Naive thymus-derived CD4-positive, alpha-beta T cell (primary cell): ENCODE results near the gene TMTC2. TPM values are rescaled to one million over a fixed set of nuclear protein-coding genes. Genes with fewer than 3 reads are reported as not detected.

Experiments
- ATAC-seq: fragments of 150-1000 bp; cut with Tn5 transposase; 2 replicates; pipeline ENCODE4 v1.10.0; 2021; ENCODE audit warnings: mild to moderate bottlenecking, moderate library complexity
- CTCF ChIA-PET: fragments of 350-600 bp; sonication (Branson Sonifier 250); formaldehyde crosslinking; loops from one replicate; lab custom pipeline; 2021; ENCODE audit warnings: antibody characterized with exemption; lab: Charles Lee
- POLR2A ChIA-PET: fragments of 350-600 bp; sonication (Branson Sonifier 250); formaldehyde crosslinking; loops from one replicate; lab custom pipeline; 2021; ENCODE audit warnings: antibody characterized with exemption, inconsistent platforms; lab: Charles Lee
- DNase-seq, 9 donors: peaks; one replicate each; pipeline versions ENCODE4 v3.0.0 to v3.0.0-alpha.2; 2020 to 2022; ENCODE audit warnings: mixed read lengths in 1 of 9
- H3K27ac ChIP-seq: one replicate; pipeline ENCODE4 v1.7.0; 2013; ENCODE audit warnings: mild to moderate bottlenecking, low read depth, low read length, moderate library complexity
- H3K27me3 ChIP-seq, 2 donors: one replicate each; pipeline ENCODE4 v1.7.0; 2013; ENCODE audit warnings: low read length in 2 of 2, mild to moderate bottlenecking in 2 of 2, moderate library complexity in 2 of 2; ENCODE audit not compliant: control insufficient read depth in 2 of 2, insufficient read depth in 2 of 2
- H3K36me3 ChIP-seq, 3 experiments: 1 replicate in 2 of 3; 2 replicates in 1 of 3; pipeline ENCODE4 v1.7.0; 2013; ENCODE audit warnings: low read length in 3 of 3, mild to moderate bottlenecking in 3 of 3, moderate library complexity in 1 of 3; ENCODE audit not compliant: insufficient read depth in 3 of 3, control insufficient read depth in 2 of 3
- H3K4me1 ChIP-seq, 2 donors: one replicate each; pipeline ENCODE4 v1.7.0; 2013; ENCODE audit warnings: low read length in 2 of 2, mild to moderate bottlenecking in 2 of 2, moderate library complexity in 1 of 2; ENCODE audit not compliant: control insufficient read depth in 2 of 2, insufficient read depth in 2 of 2
- H3K4me3 ChIP-seq: 2 replicates; pipeline ENCODE4 v1.7.0; 2013; ENCODE audit warnings: mild to moderate bottlenecking, low read length
- H3K9me3 ChIP-seq, 3 experiments: 1 replicate in 2 of 3; 2 replicates in 1 of 3; pipeline ENCODE4 v1.7.0; 2013; ENCODE audit warnings: low read length in 3 of 3; ENCODE audit not compliant: control insufficient read depth in 2 of 3
- H3K27ac Mint-ChIP-seq, 9 donors: one replicate each; pipeline ENCODE4 v1.8.0; 2020 to 2022; ENCODE audit warnings: mixed read lengths in 9 of 9, mild to moderate bottlenecking in 8 of 9, moderate library complexity in 5 of 9, inconsistent platforms in 2 of 9
- H3K27me3 Mint-ChIP-seq, 5 donors: one replicate each; pipeline ENCODE4 v1.8.0; 2021 to 2022; ENCODE audit warnings: mixed read lengths in 5 of 5, mild to moderate bottlenecking in 1 of 5
- H3K36me3 Mint-ChIP-seq, 5 donors: one replicate each; pipeline ENCODE4 v1.8.0; 2020 to 2022; ENCODE audit warnings: mixed read lengths in 5 of 5, mild to moderate bottlenecking in 3 of 5, inconsistent platforms in 1 of 5
- H3K4me1 Mint-ChIP-seq, 7 donors: one replicate each; pipeline ENCODE4 v1.8.0; 2020 to 2022; ENCODE audit warnings: mixed read lengths in 7 of 7, mild to moderate bottlenecking in 3 of 7, inconsistent platforms in 1 of 7
- H3K4me3 Mint-ChIP-seq, 10 donors: one replicate each; pipeline ENCODE4 v1.8.0; 2020 to 2022; ENCODE audit warnings: mild to moderate bottlenecking in 10 of 10, mixed read lengths in 10 of 10, moderate library complexity in 6 of 10, inconsistent platforms in 2 of 10
- H3K9me3 Mint-ChIP-seq, 11 donors: one replicate each; pipeline ENCODE4 v1.8.0; 2020 to 2022; ENCODE audit warnings: mixed read lengths in 11 of 11, mild to moderate bottlenecking in 4 of 11, inconsistent platforms in 1 of 11, moderate library complexity in 1 of 11
- intact Hi-C, 2 donors: fragments of 100-400 bp; cut with micrococcal nuclease; formaldehyde crosslinking; loops; one replicate each; pipeline ENCODE4 v1.15.1; 2023
- polyA plus RNA-seq, 2 donors: library from polyadenylated mRNA; unstranded; fragments of 300-500 nt; fragmentation: Illumina TruSeq; gene quantifications; one replicate each; pipeline ENCODE4 v1.2.3, GENCODE V29; 2021
- total RNA-seq, 6 experiments: library from RNA in 5 of 6; stranded (reverse) in 5 of 6; gene quantifications; 1 replicate in 5 of 6; 2 replicates in 1 of 6; pipeline ENCODE4 v1.2.3 and lab custom pipeline; 2021 to 2026

Gene TMTC2
- total and polyA plus RNA-seq, 7 experiments from 2014 or later, result 3.1 to 11.1 (median 4.7) TPM; not detected in 2

DNA sequence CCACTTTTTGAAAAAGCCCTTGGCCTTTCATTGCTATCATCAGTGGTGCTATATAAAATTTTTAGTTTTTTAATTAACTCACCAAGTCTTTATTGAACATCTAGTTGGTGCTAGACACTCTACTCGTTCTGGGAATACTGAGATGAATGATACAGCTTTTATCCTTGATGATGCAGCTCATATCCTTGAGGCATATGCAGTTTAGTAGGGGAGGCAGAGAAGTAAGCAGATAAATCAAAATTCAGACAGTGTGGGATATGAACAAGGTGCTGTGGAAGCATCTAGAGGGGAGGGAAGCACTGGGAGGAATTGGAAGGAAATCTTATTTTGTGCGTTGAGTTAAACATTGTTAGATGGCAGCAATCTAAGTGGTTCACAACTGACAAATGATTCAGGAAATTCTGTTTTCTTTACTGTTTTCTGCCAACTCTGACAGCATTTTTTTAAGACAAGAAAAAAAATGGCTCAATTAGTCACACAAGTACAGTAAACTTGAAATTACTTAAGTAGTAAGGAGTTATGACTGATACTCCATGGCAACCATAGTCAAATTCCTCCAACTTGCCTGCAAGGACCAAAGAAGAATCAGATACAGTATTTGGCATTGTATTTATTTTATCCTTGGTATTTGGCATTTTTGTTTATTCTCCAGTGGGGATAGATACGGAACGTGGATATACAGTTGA is 119.2 kb downstream of the TMTC2 start:
- no peak overlapping the region for H3K27ac ChIP-seq
- ATAC-seq (no peak), DNase-seq (no peak)
- H3K36me3 Mint-ChIP-seq, result peaks cover 0 to 3% (median 0%) of the 10 kb centered on the region in 5 donors
- H3K36me3 ChIP-seq, result no peaks in the 10 kb centered on the region
- intact Hi-C loops, result no loop called here
- no peak overlapping the region for H3K4me3 ChIP-seq
- H3K27ac Mint-ChIP-seq, result no peak overlapping the region
- H3K9me3 Mint-ChIP-seq, result no peaks in the 10 kb centered on the region
- H3K4me1 Mint-ChIP-seq, result no peaks in the 10 kb centered on the region
- ChIA-PET CTCF (no interaction called here), POLR2A (no interaction called here)
- H3K4me1 ChIP-seq, result no peaks in the 10 kb centered on the region
- H3K4me3 Mint-ChIP-seq, result no peak overlapping the region
- no peaks in the 10 kb centered on the region for H3K27me3 ChIP-seq
- peaks cover 0 to 3% (median 0%) of the 10 kb centered on the region in 5 donors for H3K27me3 Mint-ChIP-seq
- no peaks in the 10 kb centered on the region for H3K9me3 ChIP-seq

GRCh38 chr12:82807132-82807737 is 120.5 kb downstream of the TMTC2 start:
- Histone ChIP-seq H3K27me3 (no peaks in the 10 kb centered on the region), H3K36me3 (no peaks in the 10 kb centered on the region), H3K27ac (no peak overlapping the region), H3K9me3 (no peaks in the 10 kb centered on the region), H3K4me1 (no peaks in the 10 kb centered on the region), H3K4me3 (no peak overlapping the region)
- intact Hi-C loops, result no loop called here
- H3K4me1 Mint-ChIP-seq, result no peaks in the 10 kb centered on the region
- H3K9me3 Mint-ChIP-seq, result no peaks in the 10 kb centered on the region
- no peaks in the 10 kb centered on the region for H3K36me3 Mint-ChIP-seq
- no peak overlapping the region for H3K27ac Mint-ChIP-seq
- DNase-seq (no peak), ATAC-seq (no peak)
- no peak overlapping the region for H3K4me3 Mint-ChIP-seq
- H3K27me3 Mint-ChIP-seq, result peaks cover 0 to 3% (median 0%) of the 10 kb centered on the region in 5 donors
- ChIA-PET POLR2A (no interaction called here), CTCF (no interaction called here)

GRCh38 chr12:82810568-82810967 is 123.9 kb downstream of the TMTC2 start:
- intact Hi-C loops, result no loop called here
- Histone ChIP-seq H3K27me3 (no peaks in the 10 kb centered on the region), H3K27ac (no peak overlapping the region), H3K4me3 (no peak overlapping the region), H3K4me1 (no peaks in the 10 kb centered on the region), H3K9me3 (no peaks in the 10 kb centered on the region), H3K36me3 (no peaks in the 10 kb centered on the region)
- POLR2A ChIA-PET, result no interaction called here
- no peak for DNase-seq
- H3K27ac Mint-ChIP-seq, result peak overlapping the region in 1 of 9 donors; percentile 13
- CTCF ChIA-PET, result no interaction called here
- H3K4me1 Mint-ChIP-seq, result no peaks in the 10 kb centered on the region
- peaks cover 0 to 7% (median 0%) of the 10 kb centered on the region in 5 donors for H3K36me3 Mint-ChIP-seq
- peaks cover 0 to 3% (median 0%) of the 10 kb centered on the region in 5 donors for H3K27me3 Mint-ChIP-seq
- H3K9me3 Mint-ChIP-seq, result peaks cover 0 to 2% (median 0%) of the 10 kb centered on the region in 11 donors
- H3K4me3 Mint-ChIP-seq, result no peak overlapping the region
- no peak for ATAC-seq

GRCh38 chr12:82817368-82817767 is 130.7 kb downstream of the TMTC2 start:
- no peak overlapping the region for H3K27ac ChIP-seq
- CTCF ChIA-PET, result no interaction called here

GRCh38 chr12:82818271-82819035 is 131.7 kb downstream of the TMTC2 start:
- H3K36me3 ChIP-seq, result no peaks in the 10 kb centered on the region
- ATAC-seq, result no peak
- Mint-ChIP-seq H3K27ac (no peak overlapping the region), H3K4me1 (no peaks in the 10 kb centered on the region), H3K27me3 (no peaks in the 10 kb centered on the region), H3K36me3 (peaks cover 0 to 7% (median 0%) of the 10 kb centered on the region in 5 donors), H3K4me3 (no peak overlapping the region), H3K9me3 (peaks cover 0 to 2% (median 0%) of the 10 kb centered on the region in 11 donors)
- H3K27ac ChIP-seq, result no peak overlapping the region
- no peak overlapping the region for H3K4me3 ChIP-seq
- intact Hi-C loops, result no loop called here
- POLR2A ChIA-PET, result interaction anchor here (0.6 kb wide), 1 partner anchor 148 kb away, joined by 3 read pairs; no protein-coding TSS in a partner anchor
- no peak for DNase-seq
- H3K27me3 ChIP-seq, result no peaks in the 10 kb centered on the region
- CTCF ChIA-PET, result no interaction called here
- no peaks in the 10 kb centered on the region for H3K4me1 ChIP-seq
- H3K9me3 ChIP-seq, result no peaks in the 10 kb centered on the region

More at GRCh38 chr12:82817368-82817767, 130.7 kb downstream of the TMTC2 start:
- Histone ChIP-seq H3K27me3 (no peaks in the 10 kb centered on the region), H3K9me3 (no peaks in the 10 kb centered on the region), H3K4me1 (no peaks in the 10 kb centered on the region), H3K36me3 (no peaks in the 10 kb centered on the region), H3K4me3 (no peak overlapping the region)
- intact Hi-C loops, result no loop called here
- no peaks in the 10 kb centered on the region for H3K4me1 Mint-ChIP-seq
- no peaks in the 10 kb centered on the region for H3K27me3 Mint-ChIP-seq
- ATAC-seq, result no peak
- H3K36me3 Mint-ChIP-seq, result peaks cover 0 to 7% (median 0%) of the 10 kb centered on the region in 5 donors
- H3K27ac Mint-ChIP-seq, result no peak overlapping the region
- peaks cover 0 to 2% (median 0%) of the 10 kb centered on the region in 11 donors for H3K9me3 Mint-ChIP-seq
- no peak overlapping the region for H3K4me3 Mint-ChIP-seq
- no peak for DNase-seq
- POLR2A ChIA-PET, result no interaction called here

DNA sequence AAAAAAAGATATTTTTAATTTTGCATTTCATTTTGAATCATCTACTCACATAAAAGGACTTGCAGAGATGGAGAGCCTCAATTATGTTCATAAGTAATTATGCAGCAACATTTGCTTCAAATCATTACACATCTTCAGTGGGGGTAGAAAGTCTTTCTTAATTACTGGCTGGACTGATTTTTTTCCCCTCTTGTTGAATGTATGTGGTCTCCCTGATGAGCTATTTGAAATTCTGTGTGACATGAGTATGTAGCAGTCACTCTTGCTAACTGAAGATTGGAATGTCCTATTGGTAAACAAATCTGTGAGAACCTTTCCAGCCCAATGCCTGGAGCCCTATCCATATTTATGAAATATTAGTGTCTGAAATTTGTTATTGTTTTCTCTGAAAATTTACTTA is 139.8 kb downstream of the TMTC2 start:
- Mint-ChIP-seq H3K4me1 (peaks cover 0 to 3% (median 0%) of the 10 kb centered on the region in 7 donors), H3K27me3 (no peaks in the 10 kb centered on the region), H3K4me3 (no peak overlapping the region), H3K9me3 (no peaks in the 10 kb centered on the region), H3K36me3 (no peaks in the 10 kb centered on the region), H3K27ac (no peak overlapping the region)
- no peaks in the 10 kb centered on the region for H3K36me3 ChIP-seq
- CTCF ChIA-PET, result interaction anchor here (0.7 kb wide), 1 partner anchor 24 kb away, joined by 3 read pairs; no protein-coding TSS in a partner anchor
- POLR2A ChIA-PET, result no interaction called here
- H3K9me3 ChIP-seq, result no peaks in the 10 kb centered on the region
- ATAC-seq (no peak), DNase-seq (no peak)
- intact Hi-C loops, result loop anchor here in 1 of 2 donors (10.0 kb wide), 1 partner anchor 1168 kb away; no protein-coding TSS in a partner anchor
- H3K4me3 ChIP-seq, result no peak overlapping the region
- no peaks in the 10 kb centered on the region for H3K4me1 ChIP-seq
- H3K27ac ChIP-seq, result no peak overlapping the region
- H3K27me3 ChIP-seq, result no peaks in the 10 kb centered on the region
